ENCODE results near the gene ADD1. TPM values are rescaled to one million over a fixed set of nuclear protein-coding genes. Genes with fewer than 3 reads are reported as not detected.

ADD1 gene
- polyA plus RNA-seq, 3 donors = 76.1 to 122 (median 103) TPM

DNA sequence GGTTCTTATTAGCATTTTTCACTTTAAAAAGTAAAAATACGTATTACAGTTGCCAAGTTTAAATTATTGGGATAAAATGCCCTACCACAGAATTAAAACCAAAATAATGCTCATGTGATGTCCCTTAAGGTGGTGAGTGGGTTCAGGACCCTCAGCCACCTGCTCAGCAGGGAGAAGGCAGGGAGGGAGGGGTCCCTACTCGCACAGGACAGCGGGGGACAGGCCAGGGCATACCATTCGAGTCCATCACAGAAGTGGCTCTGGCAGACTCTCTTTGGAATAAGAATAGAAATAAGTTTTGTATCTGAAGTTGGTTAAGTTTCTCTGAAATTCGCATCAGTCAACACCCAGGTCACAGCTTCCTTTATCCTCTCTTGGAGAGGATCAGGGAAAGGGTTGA is 81.9 kb downstream of the ADD1 start:
- WGBS (ENCODE audit: insufficient coverage) = 93% methylated on average over 3 of the region's 5 CpGs
- no peak overlapping the region for H3K9ac ChIP-seq (ENCODE audit: insufficient read depth, low read length, poor library complexity, severe bottlenecking)

DNA sequence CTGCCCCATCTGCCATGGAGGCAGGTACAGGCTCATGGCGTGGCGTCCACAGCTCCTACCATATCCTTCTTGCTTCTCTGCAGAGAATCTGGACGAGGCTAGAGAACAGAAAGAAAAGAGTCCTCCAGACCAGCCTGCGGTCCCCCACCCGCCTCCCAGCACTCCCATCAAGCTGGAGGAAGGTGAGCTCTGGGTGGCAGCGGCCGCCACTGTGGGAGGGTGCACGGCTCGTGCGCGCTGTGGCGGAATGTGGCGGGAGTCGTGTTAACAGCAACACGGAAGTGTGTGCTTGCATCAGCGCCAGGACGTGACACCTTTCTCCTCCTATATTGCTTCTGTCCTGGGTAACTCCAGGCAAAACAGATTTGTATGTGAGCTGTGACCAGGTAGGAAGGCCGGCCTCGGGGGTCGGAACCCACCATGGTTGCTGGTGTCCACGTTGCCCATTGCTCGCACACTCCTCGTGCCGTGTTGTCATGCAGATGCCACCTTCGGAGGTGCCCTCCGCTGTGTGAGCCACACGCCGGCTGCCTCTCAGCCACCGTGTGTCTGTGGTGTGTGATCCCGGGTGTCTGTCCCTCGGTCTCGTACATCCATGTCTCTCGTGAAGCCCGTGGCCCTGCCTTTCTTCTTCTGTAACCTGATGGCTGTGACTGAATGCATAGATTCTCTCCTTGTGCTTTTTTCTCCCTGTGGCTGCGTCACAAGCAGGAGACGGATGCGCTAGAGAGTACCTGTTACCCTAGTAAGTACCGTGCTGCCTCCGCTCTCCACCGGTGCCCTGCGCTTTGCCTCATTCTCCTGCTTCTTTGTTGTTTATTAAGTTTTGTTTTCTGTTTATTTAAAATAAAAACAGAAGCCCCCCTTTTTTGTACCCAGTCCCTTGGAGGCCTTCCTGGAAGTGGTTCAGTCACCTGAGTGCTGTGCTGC is 82.6 kb downstream of the ADD1 start:
- peaks cover 0 to 5% (median 2%) of the 10 kb centered on the region in 3 donors for H3K27me3 Mint-ChIP-seq (ENCODE audit: low read depth in 3 of 3)
- Histone ChIP-seq H3K4me2 (replicated peaks; ENCODE audit: extremely low read depth, low read length, poor library complexity, severe bottlenecking) (no peak overlapping the region), H3K36me3 (replicated peaks in 1 of 2; ENCODE audit: control insufficient read depth in 1 of 2, insufficient read depth in 2 of 2, low read length in 2 of 2) (peaks cover 89 to 99% of the 10 kb centered on the region in 2 donors), H4K20me1 (ENCODE audit: insufficient read depth, low read length) (peaks cover 58% of the 10 kb centered on the region), H3K9ac (ENCODE audit: insufficient read depth, low read length, poor library complexity, severe bottlenecking) (no peak overlapping the region), H3K4me1 (ENCODE audit: control insufficient read depth in 1 of 2, insufficient read depth in 2 of 2, low read length in 2 of 2) (peaks cover 9 to 12% of the 10 kb centered on the region in 2 donors), H3K27ac (ENCODE audit: low read depth in 1 of 2, low read length in 2 of 2) (no peak overlapping the region), H3K27me3 (ENCODE audit: control insufficient read depth in 2 of 2, insufficient read depth in 2 of 2, low read length in 2 of 2) (no peaks in the 10 kb centered on the region), H3K9me3 (replicated peaks in 1 of 2; ENCODE audit: control insufficient read depth in 1 of 2, insufficient read depth in 1 of 2, low read length in 2 of 2) (no peaks in the 10 kb centered on the region), H3K79me2 (ENCODE audit: insufficient read depth, low read length) (peaks cover 25% of the 10 kb centered on the region), H3K4me3 (replicated peaks in 1 of 3; ENCODE audit: low read depth in 2 of 3, low read length in 3 of 3) (no peak overlapping the region), H2AFZ (ENCODE audit: insufficient read depth, low read depth, low read length, poor library complexity, severe bottlenecking) (no peak overlapping the region)
- H3K36me3 Mint-ChIP-seq = peaks cover 79 to 96% of the 10 kb centered on the region in 2 donors
- peak overlapping the region in 2 of 7 donors; percentile 21 to 55 for H3K27ac Mint-ChIP-seq
- no peak for DNase-seq
- peaks cover 14% of the 10 kb centered on the region for H3K4me1 Mint-ChIP-seq
- intact Hi-C loops (cut with micrococcal nuclease) = no loop called here
- no peak for TF ChIP-seq CTCF (IDR thresholded peaks at IDR 0.05)
- no peaks in the 10 kb centered on the region for H3K9me3 Mint-ChIP-seq
- H3K4me3 Mint-ChIP-seq = no peak overlapping the region
- WGBS (ENCODE audit: insufficient coverage) = 95% methylated on average over 33 of the region's 41 CpGs

More for the DNA sequence above, 81.9 kb downstream of the ADD1 start:
- no peak overlapping the region for H3K4me3 Mint-ChIP-seq
- peaks cover 18% of the 10 kb centered on the region for H3K79me2 ChIP-seq (ENCODE audit: insufficient read depth, low read length)
- H4K20me1 ChIP-seq (ENCODE audit: insufficient read depth, low read length) = peaks cover 56% of the 10 kb centered on the region
- no peaks in the 10 kb centered on the region for H3K9me3 Mint-ChIP-seq
- H3K4me2 ChIP-seq (replicated peaks; ENCODE audit: extremely low read depth, low read length, poor library complexity, severe bottlenecking) = no peak overlapping the region
- no peak overlapping the region for H3K27ac ChIP-seq (ENCODE audit: low read depth in 1 of 2, low read length in 2 of 2)
- intact Hi-C loops (cut with micrococcal nuclease) = no loop called here
- H3K27me3 Mint-ChIP-seq (ENCODE audit: low read depth in 3 of 3) = peaks cover 0 to 5% (median 2%) of the 10 kb centered on the region in 3 donors
- peaks cover 4 to 6% of the 10 kb centered on the region in 2 donors for H3K4me1 ChIP-seq (ENCODE audit: control insufficient read depth in 1 of 2, insufficient read depth in 2 of 2, low read length in 2 of 2)
- peaks cover 13% of the 10 kb centered on the region for H3K4me1 Mint-ChIP-seq
- H3K27ac Mint-ChIP-seq = no peak overlapping the region
- TF ChIP-seq CTCF (IDR thresholded peaks at IDR 0.05) = no peak
- no peak overlapping the region for H2AFZ ChIP-seq (ENCODE audit: insufficient read depth, low read depth, low read length, poor library complexity, severe bottlenecking)
- peaks cover 83 to 100% of the 10 kb centered on the region in 2 donors for H3K36me3 Mint-ChIP-seq
- no peak for DNase-seq
- peaks cover 82 to 95% of the 10 kb centered on the region in 2 donors for H3K36me3 ChIP-seq (replicated peaks in 1 of 2; ENCODE audit: control insufficient read depth in 1 of 2, insufficient read depth in 2 of 2, low read length in 2 of 2)
- H3K27me3 ChIP-seq (ENCODE audit: control insufficient read depth in 2 of 2, insufficient read depth in 2 of 2, low read length in 2 of 2) = no peaks in the 10 kb centered on the region
- H3K4me3 ChIP-seq (replicated peaks in 1 of 3; ENCODE audit: low read depth in 2 of 3, low read length in 3 of 3) = no peak overlapping the region
- H3K9me3 ChIP-seq (replicated peaks in 1 of 2; ENCODE audit: control insufficient read depth in 1 of 2, insufficient read depth in 1 of 2, low read length in 2 of 2) = no peaks in the 10 kb centered on the region
